WTC11 (cell line): ENCODE results near the gene RAB1B. TPM values are rescaled to one million over a fixed set of nuclear protein-coding genes. Genes with fewer than 3 reads are reported as not detected.

ENCODE experiments used
- ATAC-seq: fragments of 200-7000 bp; cut with Tn5 transposase; 2 replicates; pipeline ENCODE4 v1.10.0; 2021; ENCODE audit warnings: mild to moderate bottlenecking, moderate library complexity
- CTCF ChIA-PET: fragments of 300-600 bp; sonication (Branson Sonifier 250); formaldehyde crosslinking; loops from one replicate; lab custom pipeline; 2021; ENCODE audit warnings: antibody characterized with exemption; lab: Charles Lee
- POLR2A ChIA-PET: fragments of 350-600 bp; sonication (Branson Sonifier 250); formaldehyde crosslinking; loops from one replicate; lab custom pipeline; 2021; ENCODE audit warnings: antibody characterized with exemption; lab: Charles Lee
- DNase-seq: peaks from one replicate; pipeline ENCODE4 v3.0.0; 2021; ENCODE audit warnings: low spot score
- H3K27ac Mint-ChIP-seq: 2 replicates; pipeline ENCODE4 v1.8.0; 2021; ENCODE audit warnings: mixed read lengths
- H3K27me3 Mint-ChIP-seq: 2 replicates; pipeline ENCODE4 v1.8.0; 2021; ENCODE audit warnings: low read depth, mild to moderate bottlenecking, moderate library complexity, mixed read lengths
- H3K36me3 Mint-ChIP-seq: 2 replicates; pipeline ENCODE4 v1.8.0; 2021; ENCODE audit warnings: mixed read lengths
- H3K4me1 Mint-ChIP-seq: 2 replicates; pipeline ENCODE4 v1.8.0; 2022; ENCODE audit warnings: mixed read lengths
- H3K4me3 Mint-ChIP-seq: 2 replicates; pipeline ENCODE4 v1.8.0; 2021; ENCODE audit warnings: mild to moderate bottlenecking, moderate library complexity, mixed read lengths
- H3K9me3 Mint-ChIP-seq: 2 replicates; pipeline ENCODE4 v1.8.0; 2021; ENCODE audit warnings: mixed read lengths
- ATF3 ChIP-seq: sonication (generic); formaldehyde crosslinking; conservative IDR thresholded peaks from 2 replicates; pipeline ENCODE4 v1.8.1; 2022; ENCODE audit warnings: mild to moderate bottlenecking, missing genetic modification reagents
- E2F1 ChIP-seq: sonication (generic); formaldehyde crosslinking; IDR thresholded peaks from 2 replicates; pipeline ENCODE4 v1.8.0; 2022; ENCODE audit warnings: mild to moderate bottlenecking, missing genetic modification reagents
- EMX1 ChIP-seq: fragments of 250-450 bp; sonication (Bioruptor Pico); IDR thresholded peaks from 2 replicates; pipeline ENCODE4 v1.8.0; 2021; ENCODE audit warnings: mild to moderate bottlenecking
- FOXP1 ChIP-seq: sonication (generic); formaldehyde crosslinking; IDR thresholded peaks from 2 replicates; pipeline ENCODE4 v1.8.0; 2022; ENCODE audit warnings: missing genetic modification reagents, mild to moderate bottlenecking, moderate library complexity, borderline replicate concordance
- FOXP4 ChIP-seq: sonication (generic); formaldehyde crosslinking; IDR thresholded peaks from 2 replicates; pipeline ENCODE4 v1.8.0; 2022; ENCODE audit warnings: mild to moderate bottlenecking, missing genetic modification reagents
- GABPB1 ChIP-seq: sonication (generic); formaldehyde crosslinking; IDR thresholded peaks from 2 replicates; pipeline ENCODE4 v1.8.1; 2023; ENCODE audit warnings: mild to moderate bottlenecking, missing genetic modification reagents
- GRHL2 ChIP-seq: fragments of 250-450 bp; sonication (Bioruptor Pico); IDR thresholded peaks from 2 replicates; pipeline ENCODE4 v1.8.0; 2022; ENCODE audit warnings: mild to moderate bottlenecking, moderate library complexity; ENCODE audit not compliant: insufficient replicate concordance, severe bottlenecking
- GTF2I ChIP-seq: fragments of 250-450 bp; sonication (Bioruptor Pico); conservative IDR thresholded peaks from 2 replicates; pipeline ENCODE4 v1.4.0; 2021; ENCODE audit warnings: mild to moderate bottlenecking
- JAZF1 ChIP-seq: fragments of 250-450 bp; sonication (Bioruptor Pico); IDR thresholded peaks from 2 replicates; pipeline ENCODE4 v1.9.0; 2021; ENCODE audit warnings: moderate library complexity, mild to moderate bottlenecking, inconsistent platforms
- MAX ChIP-seq: sonication (generic); formaldehyde crosslinking; IDR thresholded peaks from 2 replicates; pipeline ENCODE4 v1.8.0; 2022; ENCODE audit warnings: mild to moderate bottlenecking, missing genetic modification reagents
- MYBL2 ChIP-seq: sonication (generic); formaldehyde crosslinking; IDR thresholded peaks from 2 replicates; pipeline ENCODE4 v1.8.1; 2023; ENCODE audit warnings: mild to moderate bottlenecking, moderate library complexity, missing genetic modification reagents
- NFE2L1 ChIP-seq: sonication (generic); formaldehyde crosslinking; IDR thresholded peaks from 2 replicates; pipeline ENCODE4 v1.8.1; 2023; ENCODE audit warnings: missing genetic modification reagents
- NR1H2 ChIP-seq: sonication (generic); formaldehyde crosslinking; IDR thresholded peaks from 2 replicates; pipeline ENCODE4 v1.9.0; 2021; ENCODE audit warnings: mild to moderate bottlenecking, moderate library complexity, missing genetic modification reagents
- SOX15 ChIP-seq: fragments of 250-450 bp; sonication (Bioruptor Pico); IDR thresholded peaks from 2 replicates; pipeline ENCODE4 v1.9.0; 2021; ENCODE audit warnings: mild to moderate bottlenecking
- TEAD1 ChIP-seq: sonication (generic); formaldehyde crosslinking; IDR thresholded peaks from 2 replicates; pipeline ENCODE4 v1.8.0; 2022; ENCODE audit warnings: mild to moderate bottlenecking, missing genetic modification reagents
- USF2 ChIP-seq: sonication (generic); formaldehyde crosslinking; IDR thresholded peaks from 2 replicates; pipeline ENCODE4 v1.8.1; 2023; ENCODE audit warnings: mild to moderate bottlenecking, missing genetic modification reagents, moderate library complexity
- ZBTB21 ChIP-seq: sonication (generic); formaldehyde crosslinking; IDR thresholded peaks from 2 replicates; pipeline ENCODE4 v1.8.1; 2023; ENCODE audit warnings: mild to moderate bottlenecking, missing genetic modification reagents, borderline replicate concordance
- ZNF138 ChIP-seq: sonication (generic); formaldehyde crosslinking; conservative IDR thresholded peaks from 2 replicates; pipeline ENCODE4 v1.8.1; 2022; ENCODE audit warnings: mild to moderate bottlenecking, moderate library complexity, missing genetic modification reagents
- ZNF219 ChIP-seq: sonication (generic); formaldehyde crosslinking; IDR thresholded peaks from 2 replicates; pipeline ENCODE4 v1.8.0; 2023; ENCODE audit warnings: missing genetic modification reagents, mild to moderate bottlenecking, borderline replicate concordance
- ZNF416 ChIP-seq: fragments of 250-450 bp; sonication (Bioruptor Pico); IDR thresholded peaks from 2 replicates; pipeline ENCODE4 v1.9.0; 2021; ENCODE audit warnings: mild to moderate bottlenecking, inconsistent platforms
- ZSCAN18 ChIP-seq: fragments of 250-450 bp; sonication (Bioruptor Pico); IDR thresholded peaks from 2 replicates; pipeline ENCODE4 v2.1.2; 2022; ENCODE audit warnings: mild to moderate bottlenecking, moderate library complexity
- total RNA-seq: library from RNA; stranded (reverse); gene quantifications from 3 replicates; pipeline ENCODE4 v1.2.3, GENCODE V29; 2021
- TF ChIP-seq, protein P1 (sequence below): sonication (generic); formaldehyde crosslinking; IDR thresholded peaks from 2 replicates; pipeline ENCODE4 v1.8.1; 2023; ENCODE audit warnings: mild to moderate bottlenecking, missing genetic modification reagents
- TF ChIP-seq, protein P2 (sequence below): sonication (generic); formaldehyde crosslinking; IDR thresholded peaks from 2 replicates; pipeline ENCODE4 v1.8.1; 2023; ENCODE audit warnings: mild to moderate bottlenecking, moderate library complexity, missing genetic modification reagents
- TF ChIP-seq, protein P3 (sequence below): fragments of 250-450 bp; sonication (Bioruptor Pico); IDR thresholded peaks from 2 replicates; pipeline ENCODE4 v1.9.0; 2021; ENCODE audit warnings: mild to moderate bottlenecking

Gene RAB1B
- total RNA-seq, 1 experiment from 2014 or later: 125 TPM

DNA sequence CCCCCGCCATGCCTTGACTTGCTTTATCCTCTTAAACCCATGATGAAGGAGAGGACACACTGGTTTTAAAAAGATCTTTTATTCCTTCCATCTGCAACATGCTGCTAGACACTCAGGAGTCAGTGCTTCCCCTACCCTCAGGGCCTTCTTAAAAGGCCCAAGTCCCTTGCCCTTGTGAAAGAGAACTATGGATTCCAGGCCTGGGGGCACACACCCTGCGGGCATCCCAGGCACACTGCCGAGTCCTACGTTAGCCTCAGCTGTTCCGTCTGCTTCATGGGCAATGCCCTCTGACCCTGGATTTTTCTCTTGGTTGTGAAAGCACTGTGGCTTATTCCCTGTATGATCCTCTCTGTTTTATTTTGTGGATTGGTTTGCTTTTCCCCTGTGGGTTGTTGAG is 35.1 kb upstream of the RAB1B start (continued):
- no peak for TF ChIP-seq E2F1 (CRISPR knock-in tag)
- TF ChIP-seq GABPB1: no peak
- no peak for TF ChIP-seq FOXP4 (CRISPR knock-in tag)
- no peak for TF ChIP-seq MAX (CRISPR knock-in tag)
- TF ChIP-seq, protein P1, sequence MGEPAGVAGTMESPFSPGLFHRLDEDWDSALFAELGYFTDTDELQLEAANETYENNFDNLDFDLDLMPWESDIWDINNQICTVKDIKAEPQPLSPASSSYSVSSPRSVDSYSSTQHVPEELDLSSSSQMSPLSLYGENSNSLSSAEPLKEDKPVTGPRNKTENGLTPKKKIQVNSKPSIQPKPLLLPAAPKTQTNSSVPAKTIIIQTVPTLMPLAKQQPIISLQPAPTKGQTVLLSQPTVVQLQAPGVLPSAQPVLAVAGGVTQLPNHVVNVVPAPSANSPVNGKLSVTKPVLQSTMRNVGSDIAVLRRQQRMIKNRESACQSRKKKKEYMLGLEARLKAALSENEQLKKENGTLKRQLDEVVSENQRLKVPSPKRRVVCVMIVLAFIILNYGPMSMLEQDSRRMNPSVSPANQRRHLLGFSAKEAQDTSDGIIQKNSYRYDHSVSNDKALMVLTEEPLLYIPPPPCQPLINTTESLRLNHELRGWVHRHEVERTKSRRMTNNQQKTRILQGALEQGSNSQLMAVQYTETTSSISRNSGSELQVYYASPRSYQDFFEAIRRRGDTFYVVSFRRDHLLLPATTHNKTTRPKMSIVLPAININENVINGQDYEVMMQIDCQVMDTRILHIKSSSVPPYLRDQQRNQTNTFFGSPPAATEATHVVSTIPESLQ (CRISPR knock-in tag): no peak
- TF ChIP-seq FOXP1: no peak
- TF ChIP-seq NFE2L1 (CRISPR knock-in tag): no peak
- TF ChIP-seq, all 79 proteins: peak for 0

GRCh38 chr11:66235141-66235540 is 33.3 kb upstream of the RAB1B start:
- ATAC-seq: no peak
- CTCF ChIA-PET: interaction anchor here (1.0 to 3.1 kb wide), 2 partner anchors 13 to 101 kb away, joined by 3 to 12 read pairs; partner anchors contain the start of gene RIN1
- Mint-ChIP-seq H3K4me3 (no peak overlapping the region), H3K9me3 (no peaks in the 10 kb centered on the region), H3K27ac (no peak overlapping the region), H3K27me3 (no peaks in the 10 kb centered on the region), H3K36me3 (no peaks in the 10 kb centered on the region), H3K4me1 (peaks cover 10% of the 10 kb centered on the region)
- POLR2A ChIA-PET: no interaction called here
- no peak for DNase-seq
- no peak for TF ChIP-seq JAZF1 (CRISPR knock-in tag)
- no peak for TF ChIP-seq ZSCAN18 (CRISPR knock-in tag)
- no peak for TF ChIP-seq USF2 (CRISPR knock-in tag)
- TF ChIP-seq, all 79 proteins: peak for 0

GRCh38 chr11:66237867-66238266 is 30.6 kb upstream of the RAB1B start:
- Mint-ChIP-seq H3K4me3 (no peak overlapping the region), H3K4me1 (no peaks in the 10 kb centered on the region), H3K27ac (0 out of 2 replicates have a peak overlapping the region, but pooled peaks have one; percentile 23), H3K27me3 (no peaks in the 10 kb centered on the region), H3K9me3 (no peaks in the 10 kb centered on the region), H3K36me3 (peaks cover 2% of the 10 kb centered on the region; the same call in 1 of the 2 replicates)
- DNase-seq (no peak), ATAC-seq (peak; percentile 63)
- POLR2A ChIA-PET: no interaction called here
- CTCF ChIA-PET: interaction anchor here (0.8 to 3.3 kb wide), 5 partner anchors 8 to 107 kb away, joined by 3 to 30 read pairs (median 3); partner anchors contain the start of gene RAB1B
- TF ChIP-seq EMX1 (no peak), MYBL2 (CRISPR knock-in tag) (no peak), GTF2I (no peak), TEAD1 (CRISPR knock-in tag) (no peak), NR1H2 (CRISPR knock-in tag) (no peak), GRHL2 (CRISPR knock-in tag) (no peak), ZBTB21 (CRISPR knock-in tag) (no peak), SOX15 (CRISPR knock-in tag) (no peak), JAZF1 (CRISPR knock-in tag) (no peak), ZNF416 (no peak), ATF3 (CRISPR knock-in tag) (no peak), ZNF138 (CRISPR knock-in tag) (no peak), MAX (CRISPR knock-in tag) (no peak), ZNF219 (no peak)
- TF ChIP-seq, protein P2, sequence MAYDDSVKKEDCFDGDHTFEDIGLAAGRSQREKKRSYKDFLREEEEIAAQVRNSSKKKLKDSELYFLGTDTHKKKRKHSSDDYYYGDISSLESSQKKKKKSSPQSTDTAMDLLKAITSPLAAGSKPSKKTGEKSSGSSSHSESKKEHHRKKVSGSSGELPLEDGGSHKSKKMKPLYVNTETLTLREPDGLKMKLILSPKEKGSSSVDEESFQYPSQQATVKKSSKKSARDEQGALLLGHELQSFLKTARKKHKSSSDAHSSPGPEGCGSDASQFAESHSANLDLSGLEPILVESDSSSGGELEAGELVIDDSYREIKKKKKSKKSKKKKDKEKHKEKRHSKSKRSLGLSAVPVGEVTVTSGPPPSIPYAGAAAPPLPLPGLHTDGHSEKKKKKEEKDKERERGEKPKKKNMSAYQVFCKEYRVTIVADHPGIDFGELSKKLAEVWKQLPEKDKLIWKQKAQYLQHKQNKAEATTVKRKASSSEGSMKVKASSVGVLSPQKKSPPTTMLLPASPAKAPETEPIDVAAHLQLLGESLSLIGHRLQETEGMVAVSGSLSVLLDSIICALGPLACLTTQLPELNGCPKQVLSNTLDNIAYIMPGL (CRISPR knock-in tag): no peak
- TF ChIP-seq, protein P3, sequence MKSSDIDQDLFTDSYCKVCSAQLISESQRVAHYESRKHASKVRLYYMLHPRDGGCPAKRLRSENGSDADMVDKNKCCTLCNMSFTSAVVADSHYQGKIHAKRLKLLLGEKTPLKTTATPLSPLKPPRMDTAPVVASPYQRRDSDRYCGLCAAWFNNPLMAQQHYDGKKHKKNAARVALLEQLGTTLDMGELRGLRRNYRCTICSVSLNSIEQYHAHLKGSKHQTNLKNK (CRISPR knock-in tag): no peak
